Sigmoid colon (tissue), 7 donors: Measurements from ENCODE around the gene TM4SF1. TPM values are rescaled to one million over a fixed set of nuclear protein-coding genes. Genes with fewer than 3 reads are reported as not detected.

ENCODE experiments used
- DNase-seq: peaks from one replicate; pipeline ENCODE4 v3.0.0-alpha.2; 2019
- H3K27ac ChIP-seq, 4 donors: fragments of 200-600 bp; sonication (generic); one replicate each; pipeline ENCODE4 v1.5.1; 2016 to 2019; ENCODE audit warnings: mild to moderate bottlenecking in 1 of 4
- H3K27me3 ChIP-seq, 3 donors: fragments of 200-600 bp; sonication (generic); one replicate each; pipeline ENCODE4 v1.5.1; 2019; ENCODE audit warnings: mild to moderate bottlenecking in 1 of 3
- H3K36me3 ChIP-seq, 4 donors: fragments of 200-600 bp; sonication (generic); one replicate each; pipeline ENCODE4 v1.5.1; 2016 to 2019
- H3K4me1 ChIP-seq, 4 donors: fragments of 200-600 bp; sonication (generic); one replicate each; pipeline ENCODE4 v1.5.1; 2017 to 2019
- H3K4me3 ChIP-seq, 4 donors: fragments of 200-600 bp; sonication (generic); one replicate each; pipeline ENCODE4 v1.5.1; 2017 to 2019; ENCODE audit warnings: mild to moderate bottlenecking in 2 of 4, moderate library complexity in 1 of 4
- H3K9me3 ChIP-seq, 4 donors: fragments of 200-600 bp in 3 of 4; sonication (generic) in 3 of 4; one replicate each; pipeline versions ENCODE4 v1.5.1 to v1.6.1; 2013 to 2019
- CTCF ChIP-seq, 4 experiments: fragments of 450-650 bp in 3 of 4; fragments of 200-600 bp in 1 of 4; IDR thresholded peaks; one replicate each; pipeline ENCODE4 v1.5.1; 2016 to 2019; ENCODE audit warnings: antibody characterized with exemption in 4 of 4, mild to moderate bottlenecking in 3 of 4, moderate library complexity in 2 of 4
- EP300 ChIP-seq, 4 donors: sonication (generic); formaldehyde crosslinking; IDR thresholded peaks; one replicate each; pipeline ENCODE4 v1.6.1; 2017; ENCODE audit warnings: antibody characterized with exemption in 4 of 4
- POLR2A ChIP-seq, 2 donors: fragments of 450-650 bp; IDR thresholded peaks; one replicate each; pipeline ENCODE4 v1.6.1; 2016; ENCODE audit warnings: antibody characterized with exemption in 2 of 2, mild to moderate bottlenecking in 2 of 2, moderate library complexity in 2 of 2
- POLR2AphosphoS5 ChIP-seq, 4 donors: sonication (generic); formaldehyde crosslinking; IDR thresholded peaks; one replicate each; pipeline ENCODE4 v1.6.1; 2017; ENCODE audit warnings: antibody characterized with exemption in 4 of 4
- WGBS, 2 donors: extraction: QIAGEN DNeasy Blood & Tissue Kit; methylation state at CpG; one replicate each; pipeline ENCODE4 v1.1.7; 2013; 5-methylcytosine and 5-hydroxymethylcytosine counted together
- intact Hi-C: fragments of 100-400 bp; cut with DNase I; formaldehyde crosslinking; loops from one replicate; pipeline ENCODE4 v1.15.1; 2023
- polyA plus RNA-seq, 3 donors: library from polyadenylated mRNA; stranded (reverse); fragments of 200-250 nt; gene quantifications; one replicate each; pipeline ENCODE4 v1.2.3, GENCODE V29; 2013
- total RNA-seq, 4 donors: library from RNA; depleted of rRNA; stranded (reverse); fragments of >200 nt; gene quantifications; one replicate each; pipeline ENCODE4 v1.1.0, GENCODE V29; 2016
- donor health status: healthy with polysubstance abuse.
- donor health status: Bipolar disorder and iron deficiency.
- donor health status: healthy.

Gene TM4SF1
- total and polyA plus RNA-seq, 7 donors: 18.0 to 76.2 (median 35.6) TPM

DNA sequence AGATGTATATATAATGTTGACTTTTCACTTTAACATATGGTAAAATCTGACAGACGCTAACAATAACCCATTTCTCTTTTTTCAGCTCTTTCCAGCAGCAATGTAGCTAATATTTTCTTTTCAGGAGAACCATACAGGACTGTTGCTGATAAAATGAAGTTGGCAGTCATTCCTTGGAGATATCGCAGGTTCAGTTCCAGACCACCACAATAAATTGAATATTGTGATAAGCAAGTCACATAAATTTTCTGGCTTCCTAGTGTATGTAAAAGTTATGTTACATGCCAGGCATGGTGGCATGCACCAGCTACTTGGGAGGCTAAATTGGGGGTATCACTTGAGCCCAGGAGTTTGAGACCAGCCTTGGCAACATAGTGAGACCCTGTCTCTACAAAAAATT lies 31.9 kb upstream of the TM4SF1 start:
- Histone ChIP-seq H3K4me1 (no peaks in the 10 kb centered on the region), H3K27ac (no peak overlapping the region), H3K27me3 (no peaks in the 10 kb centered on the region), H3K9me3 (no peaks in the 10 kb centered on the region), H3K4me3 (no peak overlapping the region), H3K36me3 (no peaks in the 10 kb centered on the region)
- intact Hi-C loops: no loop called here
- TF ChIP-seq POLR2AphosphoS5 (IDR thresholded peaks at IDR 0.05): no peak
- TF ChIP-seq CTCF (IDR thresholded peaks at IDR 0.05): no peak
- TF ChIP-seq EP300 (IDR thresholded peaks at IDR 0.05): no peak
- no peak for TF ChIP-seq POLR2A (IDR thresholded peaks at IDR 0.05)
- no peak for DNase-seq
- 87 to 95% methylated on average over 2 of the region's 2 CpGs for WGBS, 2 donors

DNA sequence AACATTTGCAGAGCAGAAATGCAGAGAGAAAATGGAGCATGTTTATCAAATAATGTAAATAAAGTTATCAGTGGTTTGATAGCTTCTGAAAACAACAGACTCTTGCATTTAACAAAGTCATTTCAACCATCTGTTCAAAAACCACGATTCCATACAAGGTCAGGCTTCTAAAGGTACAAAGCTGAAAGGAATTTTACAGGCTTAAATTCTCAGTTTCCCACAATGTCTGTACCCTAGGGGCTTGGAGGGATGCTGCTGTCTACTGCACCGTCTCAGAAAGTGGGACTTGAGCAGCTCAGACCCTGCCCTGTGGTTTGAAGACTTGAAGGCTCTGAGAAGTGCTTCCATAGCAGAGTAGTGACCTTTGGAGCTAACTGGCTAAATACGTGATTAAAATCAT lies 30.4 kb upstream of the TM4SF1 start:
- no peaks in the 10 kb centered on the region for H3K27me3 ChIP-seq
- intact Hi-C loops: no loop called here
- no peak for DNase-seq
- no peak overlapping the region for H3K27ac ChIP-seq
- 48 to 56% methylated on average over 3 of the region's 3 CpGs for WGBS, 2 donors
- H3K36me3 ChIP-seq: no peaks in the 10 kb centered on the region
- no peaks in the 10 kb centered on the region for H3K4me1 ChIP-seq
- no peak for TF ChIP-seq EP300 (IDR thresholded peaks at IDR 0.05)
- TF ChIP-seq CTCF (IDR thresholded peaks at IDR 0.05): no peak
- TF ChIP-seq POLR2AphosphoS5 (IDR thresholded peaks at IDR 0.05): no peak
- TF ChIP-seq POLR2A (IDR thresholded peaks at IDR 0.05): no peak
- no peaks in the 10 kb centered on the region for H3K9me3 ChIP-seq
- no peak overlapping the region for H3K4me3 ChIP-seq

DNA sequence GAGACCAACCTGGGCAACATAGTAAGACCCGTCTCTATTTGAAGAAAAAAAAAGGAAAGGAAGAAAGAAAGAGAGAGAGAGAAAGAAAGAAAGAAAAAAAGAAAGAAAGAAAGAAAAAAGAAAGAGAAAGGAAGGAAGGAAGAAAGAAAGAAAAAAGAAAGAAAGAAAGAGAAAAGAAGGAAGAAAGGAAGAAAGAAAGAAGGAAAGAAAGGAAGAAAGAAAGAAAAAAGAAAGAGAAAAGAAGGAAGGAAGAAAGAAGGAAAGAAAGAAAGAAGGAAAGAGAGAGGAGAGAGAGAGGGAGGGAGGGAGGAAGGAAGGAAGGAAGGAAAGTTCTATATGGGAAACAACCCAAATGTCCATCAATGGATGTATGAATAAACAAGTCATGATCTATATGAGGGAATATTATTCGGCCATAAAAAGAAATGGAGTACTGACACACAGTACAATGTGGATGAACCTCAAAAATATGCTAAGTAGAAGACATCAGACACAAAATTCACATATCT lies 28.8 kb upstream of the TM4SF1 start:
- Histone ChIP-seq H3K27ac (no peak overlapping the region), H3K4me1 (no peaks in the 10 kb centered on the region), H3K27me3 (no peaks in the 10 kb centered on the region), H3K4me3 (no peak overlapping the region), H3K36me3 (no peaks in the 10 kb centered on the region), H3K9me3 (no peaks in the 10 kb centered on the region)
- no peak for DNase-seq
- WGBS, 2 donors: 94 to 97% methylated on average over 2 of the region's 2 CpGs
- TF ChIP-seq CTCF (IDR thresholded peaks at IDR 0.05) (no peak), EP300 (IDR thresholded peaks at IDR 0.05) (no peak), POLR2A (IDR thresholded peaks at IDR 0.05) (no peak), POLR2AphosphoS5 (IDR thresholded peaks at IDR 0.05) (no peak)
- intact Hi-C loops: no loop called here

- H3K27me3 ChIP-seq: no peaks in the 10 kb centered on the region
- H3K36me3 ChIP-seq: no peaks in the 10 kb centered on the region
- H3K4me1 ChIP-seq: no peaks in the 10 kb centered on the region
- TF ChIP-seq POLR2A (IDR thresholded peaks at IDR 0.05) (no peak), POLR2AphosphoS5 (IDR thresholded peaks at IDR 0.05) (no peak), EP300 (IDR thresholded peaks at IDR 0.05) (no peak), CTCF (IDR thresholded peaks at IDR 0.05) (no peak)
- intact Hi-C loops: no loop called here
- 95 to 98% methylated on average over 2 of the region's 2 CpGs for WGBS, 2 donors
- no peaks in the 10 kb centered on the region for H3K9me3 ChIP-seq
- no peak for DNase-seq
- no peak overlapping the region for H3K27ac ChIP-seq
- H3K4me3 ChIP-seq: no peak overlapping the region
Measured at GRCh38 chr3:149403443-149403842, 26.0 kb upstream of the TM4SF1 start.

GRCh38 chr3:149402481-149402880 lies 25.0 kb upstream of the TM4SF1 start:
- DNase-seq: no peak
- Histone ChIP-seq H3K9me3 (no peaks in the 10 kb centered on the region), H3K4me1 (no peaks in the 10 kb centered on the region), H3K4me3 (no peak overlapping the region), H3K36me3 (no peaks in the 10 kb centered on the region), H3K27ac (no peak overlapping the region), H3K27me3 (no peaks in the 10 kb centered on the region)
- intact Hi-C loops: no loop called here
- WGBS, 2 donors: 42 to 79% methylated on average over 3 of the region's 3 CpGs
- TF ChIP-seq CTCF (IDR thresholded peaks at IDR 0.05) (no peak), EP300 (IDR thresholded peaks at IDR 0.05) (no peak), POLR2A (IDR thresholded peaks at IDR 0.05) (no peak), POLR2AphosphoS5 (IDR thresholded peaks at IDR 0.05) (no peak)
